H1 (cell line): ENCODE data around the gene IP6K3. TPM values are rescaled to one million over a fixed set of nuclear protein-coding genes. Genes with fewer than 3 reads are reported as not detected.

ENCODE experiments used
- CTCF ChIA-PET: fragments of 300-600 bp; sonication (Branson Sonifier 250); formaldehyde crosslinking; loops from one replicate; lab custom pipeline; 2021; ENCODE audit not compliant: partially characterized antibody; lab: Charles Lee
- POLR2A ChIA-PET: fragments of 300-600 bp; sonication (Branson Sonifier 250); formaldehyde crosslinking; loops from one replicate; lab custom pipeline; 2021; ENCODE audit warnings: inconsistent platforms; ENCODE audit not compliant: partially characterized antibody; lab: Charles Lee
- DNase-seq, 2 experiments: peaks; one replicate each; pipeline versions ENCODE4 v3.0.0 to v3.0.0-alpha.2; 2010 to 2022; ENCODE audit warnings: low spot score in 2 of 2, low read depth in 1 of 2, mixed read lengths in 1 of 2
- FAIRE-seq: peaks from 2 replicates; lab custom pipeline; 2011; peaks lifted over from hg19 to GRCh38; lab: Jason Lieb, UNC
- H2AFZ ChIP-seq: 2 replicates; pipeline ENCODE4 v1.8.1; 2012; ENCODE audit warnings: low read length, inconsistent platforms
- H2AK5ac ChIP-seq: 2 replicates; pipeline ENCODE4 v1.6.1; 2013; ENCODE audit warnings: low read depth, low read length
- H2BK120ac ChIP-seq: replicated peaks from 2 replicates; pipeline ENCODE3; 2013; ENCODE audit warnings: low read depth, low read length, inconsistent platforms
- H2BK12ac ChIP-seq: 2 replicates; pipeline ENCODE4 v1.6.1; 2013; ENCODE audit warnings: low read depth, low read length
- H2BK15ac ChIP-seq: 2 replicates; pipeline ENCODE4 v1.6.1; 2013; ENCODE audit warnings: low read length
- H2BK20ac ChIP-seq: 2 replicates; pipeline ENCODE4 v1.6.1; 2013; ENCODE audit warnings: low read length
- H2BK5ac ChIP-seq: 2 replicates; pipeline ENCODE4 v1.6.1; 2013; ENCODE audit warnings: low read depth, low read length
- H3K14ac ChIP-seq: 2 replicates; pipeline ENCODE4 v1.6.1; 2013; ENCODE audit warnings: inconsistent platforms; ENCODE audit not compliant: insufficient read length
- H3K18ac ChIP-seq: 2 replicates; pipeline ENCODE4 v1.6.1; 2013; ENCODE audit warnings: low read length; ENCODE audit errors: extremely low read depth
- H3K23ac ChIP-seq: 2 replicates; pipeline ENCODE4 v1.6.1; 2013; ENCODE audit warnings: inconsistent platforms; ENCODE audit not compliant: insufficient read length
- H3K23me2 ChIP-seq: 2 replicates; pipeline ENCODE4 v1.6.1; 2013; ENCODE audit warnings: low read depth, low read length
- H3K27ac ChIP-seq: 2 replicates; pipeline ENCODE4 v1.6.1; 2011; ENCODE audit warnings: low read depth, low read length, inconsistent platforms
- H3K27me3 ChIP-seq, 4 experiments: replicated peaks in 1 of 4; 1 replicate in 1 of 4; 2 replicates in 3 of 4; pipeline versions ENCODE4 v1.6.1 to v1.8.1; 2011 to 2013; ENCODE audit warnings: low read length in 3 of 4, mild to moderate bottlenecking in 3 of 4, inconsistent platforms in 2 of 4, mixed read lengths in 2 of 4, moderate library complexity in 1 of 4; ENCODE audit not compliant: control insufficient read depth in 3 of 4, insufficient read depth in 3 of 4; ENCODE audit errors: extremely low read depth in 1 of 4
- H3K36me3 ChIP-seq, 4 experiments: 2 replicates each; pipeline versions ENCODE4 v1.6.1 to v1.8.1; 2011 to 2013; ENCODE audit warnings: mild to moderate bottlenecking in 4 of 4, low read length in 3 of 4, moderate library complexity in 2 of 4, control low read depth in 1 of 4, inconsistent platforms in 1 of 4; ENCODE audit not compliant: insufficient read depth in 4 of 4, control insufficient read depth in 2 of 4
- H3K4ac ChIP-seq: replicated peaks from 2 replicates; pipeline ENCODE3; 2013; ENCODE audit warnings: low read length, low read depth, mixed read lengths, inconsistent platforms; ENCODE audit not compliant: insufficient read length
- H3K4me1 ChIP-seq, 4 experiments: replicated peaks in 1 of 4; 1 replicate in 1 of 4; 2 replicates in 3 of 4; pipeline versions ENCODE4 v1.6.1 to v1.8.1; 2011 to 2013; ENCODE audit warnings: low read length in 3 of 4, inconsistent platforms in 2 of 4, mixed read lengths in 1 of 4; ENCODE audit not compliant: insufficient read depth in 4 of 4, control insufficient read depth in 3 of 4
- H3K4me2 ChIP-seq, 2 experiments: 2 replicates each; pipeline versions ENCODE4 v1.6.1 to v1.8.1; 2011 to 2013; ENCODE audit warnings: low read depth in 2 of 2, low read length in 2 of 2, control low read depth in 1 of 2, inconsistent platforms in 1 of 2, mild to moderate bottlenecking in 1 of 2; ENCODE audit not compliant: insufficient read depth in 1 of 2
- H3K4me3 ChIP-seq, 4 experiments: fragments of 200-600, 300-600 bp in 1 of 4; sonication (generic), shearing (Covaris generic), sonication (Bioruptor Twin) in 1 of 4; 2 replicates each; pipeline versions ENCODE4 v1.5.1 to v1.8.1; 2011 to 2016; ENCODE audit warnings: low read length in 4 of 4, low read depth in 3 of 4, control low read depth in 2 of 4, inconsistent platforms in 2 of 4, mild to moderate bottlenecking in 2 of 4, mixed read lengths in 1 of 4, moderate library complexity in 1 of 4; ENCODE audit not compliant: insufficient read depth in 2 of 4; ENCODE audit errors: extremely low read depth in 1 of 4
- H3K56ac ChIP-seq: replicated peaks from 2 replicates; pipeline ENCODE3; 2013; ENCODE audit warnings: low read depth, mild to moderate bottlenecking, mixed read lengths, low read length, inconsistent platforms; ENCODE audit not compliant: insufficient read length
- H3K79me1 ChIP-seq: 2 replicates; pipeline ENCODE4 v1.6.1; 2013; ENCODE audit warnings: low read depth, low read length, control low read depth
- H3K79me2 ChIP-seq, 2 experiments: 2 replicates each; pipeline versions ENCODE4 v1.6.1 to v1.8.1; 2012 to 2013; ENCODE audit warnings: low read length in 2 of 2, mild to moderate bottlenecking in 2 of 2, inconsistent platforms in 1 of 2; ENCODE audit not compliant: insufficient read depth in 2 of 2, control insufficient read depth in 1 of 2
- H3K9ac ChIP-seq, 4 experiments: replicated peaks in 1 of 4; 1 replicate in 1 of 4; 2 replicates in 3 of 4; pipeline versions ENCODE4 v1.6.1 to v1.8.1; 2011 to 2013; ENCODE audit warnings: low read depth in 3 of 4, low read length in 3 of 4, control low read depth in 2 of 4, mild to moderate bottlenecking in 2 of 4, moderate library complexity in 2 of 4, inconsistent platforms in 1 of 4; ENCODE audit errors: extremely low read depth in 1 of 4
- H3K9me3 ChIP-seq, 2 experiments: 2 replicates each; pipeline versions ENCODE4 v1.6.1 to v1.8.1; 2012 to 2013; ENCODE audit warnings: mild to moderate bottlenecking in 2 of 2, moderate library complexity in 2 of 2, control low read depth in 1 of 2, inconsistent platforms in 1 of 2, low read depth in 1 of 2, low read length in 1 of 2, mixed read lengths in 1 of 2; ENCODE audit not compliant: insufficient read depth in 2 of 2
- H4K20me1 ChIP-seq, 2 experiments: replicated peaks in 1 of 2; 2 replicates each; pipeline versions ENCODE3 to v1.8.1; 2011 to 2013; ENCODE audit warnings: inconsistent platforms in 2 of 2, low read length in 2 of 2, mild to moderate bottlenecking in 1 of 2; ENCODE audit not compliant: insufficient read depth in 2 of 2, control insufficient read depth in 1 of 2
- H4K5ac ChIP-seq: 2 replicates; pipeline ENCODE4 v1.6.1; 2013; ENCODE audit warnings: low read length, low read depth, mixed read lengths, inconsistent platforms; ENCODE audit not compliant: insufficient read length
- H4K8ac ChIP-seq: 2 replicates; pipeline ENCODE4 v1.8.0; 2013; ENCODE audit warnings: mild to moderate bottlenecking, moderate library complexity, low read length, inconsistent platforms; ENCODE audit not compliant: insufficient read depth; ENCODE audit errors: extremely low read depth
- H4K91ac ChIP-seq: replicated peaks from 2 replicates; pipeline ENCODE3; 2013; ENCODE audit warnings: low read length, mixed read lengths, inconsistent platforms; ENCODE audit not compliant: insufficient read length
- CEBPB ChIP-seq: IDR thresholded peaks from 2 replicates; pipeline ENCODE4 v1.6.1; 2012; ENCODE audit warnings: low read depth, low read length
- CHD1 ChIP-seq: IDR thresholded peaks from 2 replicates; pipeline ENCODE4 v1.6.1; 2012; ENCODE audit warnings: low read depth, low read length, improper control_type of control experiment
- EZH2 ChIP-seq: fragments of 200-600 bp; sonication (generic); IDR thresholded peaks from 2 replicates; pipeline ENCODE4 v1.7.1; 2012; ENCODE audit warnings: low read depth, mild to moderate bottlenecking, moderate library complexity, low read length, inconsistent platforms; ENCODE audit not compliant: severe bottlenecking
- GTF2F1 ChIP-seq: IDR thresholded peaks from 2 replicates; pipeline ENCODE4 v1.6.1; 2012; ENCODE audit warnings: low read depth, low read length, improper control_type of control experiment, borderline replicate concordance
- JUND ChIP-seq: IDR thresholded peaks from 2 replicates; pipeline ENCODE4 v1.6.1; 2011; ENCODE audit warnings: mild to moderate bottlenecking, improper control_type of control experiment, low read length
- KDM4A ChIP-seq: IDR thresholded peaks from one replicate; pipeline ENCODE4 v1.7.1; 2012; ENCODE audit warnings: low read depth, mild to moderate bottlenecking, moderate library complexity, low read length, inconsistent platforms; ENCODE audit not compliant: severe bottlenecking
- NANOG ChIP-seq: IDR thresholded peaks from 2 replicates; pipeline ENCODE4 v1.6.1; 2011; ENCODE audit warnings: low read length, low read depth, mild to moderate bottlenecking, inconsistent platforms; ENCODE audit not compliant: insufficient read depth, poor library complexity, severe bottlenecking
- POLR2AphosphoS5 ChIP-seq: IDR thresholded peaks from 2 replicates; pipeline ENCODE4 v1.6.1; 2011; ENCODE audit warnings: low read depth, low read length
- RNF2 ChIP-seq: fragments of 200-900, 300-1000 bp; sonication (generic); IDR thresholded peaks from 2 replicates; pipeline ENCODE4 v1.7.1; 2016; ENCODE audit warnings: borderline replicate concordance, low read depth, mild to moderate bottlenecking, antibody characterized with exemption, low read length; ENCODE audit not compliant: poor library complexity, severe bottlenecking; ENCODE audit errors: missing control alignments
- RXRA ChIP-seq: IDR thresholded peaks from 2 replicates; pipeline ENCODE4 v1.6.1; 2011; ENCODE audit warnings: low read depth, mild to moderate bottlenecking, low read length, moderate library complexity; ENCODE audit not compliant: insufficient read depth
- SIX5 ChIP-seq: IDR thresholded peaks from 2 replicates; pipeline ENCODE4 v1.6.1; 2011; ENCODE audit warnings: mild to moderate bottlenecking, low read depth, low read length
- SP2 ChIP-seq: IDR thresholded peaks from 2 replicates; pipeline ENCODE4 v1.6.1; 2012; ENCODE audit warnings: mild to moderate bottlenecking, low read length, inconsistent platforms
- SRF ChIP-seq: IDR thresholded peaks from 2 replicates; pipeline ENCODE4 v1.6.1; 2011; ENCODE audit warnings: mild to moderate bottlenecking, low read depth, low read length, moderate library complexity
- WGBS, 2 experiments: shearing (Covaris generic) in 1 of 2; methylation state at CpG; one replicate each; pipeline versions ENCODE4 v1.1.6 to v1.1.7; 2013 to 2015; ENCODE audit warnings: low lambda C conversion rate in 2 of 2, mixed read lengths in 2 of 2, inconsistent platforms in 1 of 2, low coverage in 1 of 2, missing lambda C conversion rate in 1 of 2; ENCODE audit not compliant: insufficient replicate concordance in 2 of 2, insufficient coverage in 1 of 2, insufficient read length in 1 of 2; ENCODE audit errors: extremely low coverage in 1 of 2, missing lambda C conversion rate in 1 of 2; 5-methylcytosine and 5-hydroxymethylcytosine counted together
- polyA plus RNA-seq, 7 experiments: library from polyadenylated mRNA; depleted of rRNA in 3 of 7; stranded (reverse) in 5 of 7; unstranded in 2 of 7; fragments of >200 nt in 5 of 7; fragments of 200-250 nt in 2 of 7; gene quantifications; 1 replicate in 5 of 7; 2 replicates in 1 of 7; 4 replicates in 1 of 7; pipeline versions ENCODE4 v1.2.1 to v1.2.3, GENCODE V29; 2011 to 2013; ENCODE audit warnings: missing spikeins in 2 of 7, mixed read lengths in 2 of 7
- total RNA-seq: library from RNA; stranded (reverse); fragmentation: NEBNext Ultra II Directional; extraction: Animal tissue kit (Norgen Biotek cat#: 25700); gene quantifications from 2 replicates; pipeline ENCODE4 v1.2.1, GENCODE V29; 2021

IP6K3 gene
- total and polyA plus RNA-seq, 2 of the 8 experiments (the other 6 are each of a cell fraction or from before 2014, with no cell fraction given): 0.22 to 0.73 TPM

DNA sequence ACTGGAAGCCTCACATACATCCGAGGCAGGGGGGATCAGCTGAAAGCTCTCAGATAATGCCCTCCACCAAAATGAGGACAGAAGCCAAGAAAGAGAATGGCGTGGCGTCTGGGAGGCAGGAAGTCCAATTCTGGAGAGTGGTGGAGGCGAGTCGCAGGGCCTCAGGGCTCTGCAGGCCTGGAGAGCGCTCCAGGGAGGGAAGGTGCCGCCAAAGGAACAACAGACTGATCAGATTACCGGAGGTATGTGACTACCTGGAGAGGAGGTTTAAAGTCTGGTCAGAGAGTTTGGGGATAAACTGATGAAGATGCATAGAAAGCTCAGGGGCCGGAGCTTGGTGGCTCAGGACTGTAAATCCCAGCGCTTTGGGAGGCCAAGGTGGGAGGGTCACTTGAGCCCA lies 11.2 kb upstream of the IP6K3 start:
- Histone ChIP-seq H3K14ac (no peak overlapping the region), H3K56ac (no peak overlapping the region), H2BK20ac (no peak overlapping the region), H2BK12ac (no peak overlapping the region), H3K36me3 (no peaks in the 10 kb centered on the region), H4K91ac (no peak overlapping the region), H3K9me3 (no peaks in the 10 kb centered on the region), H3K79me1 (no peaks in the 10 kb centered on the region), H2BK5ac (no peak overlapping the region), H3K18ac (no peak overlapping the region), H3K27me3 (no peaks in the 10 kb centered on the region), H3K23ac (no peak overlapping the region), H2BK15ac (no peak overlapping the region), H2AK5ac (no peak overlapping the region), H4K8ac (no peak overlapping the region), H4K5ac (no peak overlapping the region), H3K4ac (no peak overlapping the region), H3K27ac (no peak overlapping the region), H3K79me2 (no peaks in the 10 kb centered on the region), H3K23me2 (no peaks in the 10 kb centered on the region), H2AFZ (no peak overlapping the region), H3K4me3 (no peak overlapping the region), H3K4me2 (no peak overlapping the region), H4K20me1 (no peaks in the 10 kb centered on the region), H3K9ac (no peak overlapping the region), H2BK120ac (no peak overlapping the region), H3K4me1 (peaks cover 0 to 8% (median 3%) of the 10 kb centered on the region in 4 experiments; a peak in 4 of 7 replicates)
- WGBS, 2 experiments: 88% methylated on average over 10 of the region's 10 CpGs; no CpG with 5 or more reads in 1 of the 2 experiments
- DNase-seq (no peak), FAIRE-seq (no peak)
- ChIA-PET CTCF (interaction anchor here (0.7 to 12.1 kb wide), 9 partner anchors 10 to 1847 kb away, joined by 3 to 171 read pairs (median 3); partner anchors contain the start of genes IP6K3 and UQCC2), POLR2A (interaction anchor here (0.6 to 1.4 kb wide), 5 partner anchors 11 to 331 kb away, joined by 3 to 4 read pairs (median 3); partner anchors contain the start of gene IP6K3)
- TF ChIP-seq NANOG: no peak
- TF ChIP-seq GTF2F1: no peak
- TF ChIP-seq SIX5: no peak
- no peak for TF ChIP-seq EZH2
- TF ChIP-seq SP2: no peak
- TF ChIP-seq SRF: no peak
- no peak for TF ChIP-seq CHD1
- TF ChIP-seq RNF2: no peak
- no peak for TF ChIP-seq RXRA
- no peak for TF ChIP-seq JUND
- no peak for TF ChIP-seq CEBPB
- TF ChIP-seq KDM4A: no peak
- no peak for TF ChIP-seq POLR2AphosphoS5
